Endothelial cell of umbilical vein (primary cell): ENCODE data around the gene SDCCAG8. TPM values are rescaled to one million over a fixed set of nuclear protein-coding genes. Genes with fewer than 3 reads are reported as not detected.
A peak's percentile ranks its signal among the peaks of the same experiment; 100 is the strongest.

Experiments used
- BruUV-seq: library from RNA; stranded (reverse); fragments of 400-500 nt; replicated peaks from 2 replicates; lab custom pipeline; 2021; lab: Mats Ljungman, UMichigan
- CTCF ChIA-PET: fragments of 300-600, 350-600 bp; sonication (Branson Sonifier 250); formaldehyde crosslinking; loops from one replicate; lab custom pipeline; 2021; ENCODE audit warnings: antibody characterized with exemption, inconsistent platforms; lab: Charles Lee
- POLR2A ChIA-PET: fragments of 300-600, 350-600 bp; sonication (Branson Sonifier 250); formaldehyde crosslinking; loops from one replicate; lab custom pipeline; 2021; ENCODE audit warnings: antibody characterized with exemption, inconsistent platforms; lab: Charles Lee
- DNase-seq: peaks from one replicate; pipeline ENCODE4 v3.0.0-alpha.2; 2011; ENCODE audit warnings: low read depth, low spot score
- FAIRE-seq: peaks from 2 replicates; lab custom pipeline; 2011; peaks lifted over from hg19 to GRCh38; lab: Jason Lieb, UNC
- H2AFZ ChIP-seq: 2 replicates; pipeline ENCODE4 v1.6.0; 2012; ENCODE audit warnings: low read depth, low read length, control low read depth, inconsistent platforms
- H3K27ac ChIP-seq: 2 replicates; pipeline ENCODE4 v1.5.1; 2011; ENCODE audit warnings: low read depth, mild to moderate bottlenecking, control low read depth, low read length, moderate library complexity; ENCODE audit not compliant: insufficient read depth
- H3K27me3 ChIP-seq, 2 experiments: 2 replicates each; pipeline versions ENCODE4 v1.6.0 to v1.6.1; 2011; ENCODE audit warnings: low read length in 2 of 2, mixed read lengths in 1 of 2; ENCODE audit not compliant: control insufficient read depth in 2 of 2, insufficient read depth in 2 of 2
- H3K36me3 ChIP-seq, 2 experiments: 2 replicates in 1 of 2; 3 replicates in 1 of 2; pipeline ENCODE4 v1.5.1; 2011; ENCODE audit warnings: low read length in 2 of 2, mild to moderate bottlenecking in 1 of 2, moderate library complexity in 1 of 2; ENCODE audit not compliant: control insufficient read depth in 2 of 2, insufficient read depth in 2 of 2; ENCODE audit errors: extremely low read depth in 1 of 2
- H3K4me1 ChIP-seq: 3 replicates; pipeline ENCODE4 v1.5.1; 2011; ENCODE audit warnings: mild to moderate bottlenecking, low read length; ENCODE audit not compliant: control insufficient read depth, insufficient read depth; ENCODE audit errors: extremely low read depth
- H3K4me2 ChIP-seq: 2 replicates; pipeline ENCODE4 v1.6.1; 2011; ENCODE audit warnings: low read length, control low read depth, mixed read lengths; ENCODE audit not compliant: insufficient read depth
- H3K4me3 ChIP-seq, 3 experiments: fragments of 200-600 bp in 1 of 3; sonication (generic), shearing (Covaris generic) in 1 of 3; replicated peaks in 1 of 3; 2 replicates each; pipeline ENCODE4 v1.5.1; 2011 to 2016; ENCODE audit warnings: control low read depth in 3 of 3, low read length in 3 of 3, mild to moderate bottlenecking in 2 of 3, inconsistent platforms in 1 of 3, low read depth in 1 of 3, moderate library complexity in 1 of 3; ENCODE audit not compliant: insufficient read depth in 1 of 3
- H3K79me2 ChIP-seq: 2 replicates; pipeline ENCODE4 v1.6.0; 2012; ENCODE audit warnings: low read length, inconsistent platforms; ENCODE audit not compliant: control insufficient read depth, insufficient read depth
- H3K9ac ChIP-seq: replicated peaks from 2 replicates; pipeline ENCODE3; 2011; ENCODE audit warnings: low read length, control low read depth; ENCODE audit not compliant: insufficient read depth; ENCODE audit errors: extremely low read depth
- H3K9me1 ChIP-seq: replicated peaks from 3 replicates; pipeline ENCODE4 v1.6.0; 2011; ENCODE audit warnings: mild to moderate bottlenecking, low read length; ENCODE audit not compliant: control insufficient read depth, insufficient read depth; ENCODE audit errors: extremely low read depth
- H3K9me3 ChIP-seq: replicated peaks from 2 replicates; pipeline ENCODE4 v1.5.1; 2012; ENCODE audit warnings: low read length, inconsistent platforms; ENCODE audit not compliant: control insufficient read depth, insufficient read depth
- H4K20me1 ChIP-seq: replicated peaks from 2 replicates; pipeline ENCODE3; 2011; ENCODE audit warnings: mild to moderate bottlenecking, low read length; ENCODE audit not compliant: control insufficient read depth, insufficient read depth; ENCODE audit errors: extremely low read depth
- CTCF ChIP-seq, 2 donors: IDR thresholded peaks; 1 replicate in 1 of 2; 2 replicates in 1 of 2; pipeline ENCODE4 v1.5.1; 2011; ENCODE audit warnings: low read length in 2 of 2, mild to moderate bottlenecking in 2 of 2, moderate library complexity in 2 of 2, control low read depth in 1 of 2, inconsistent platforms in 1 of 2, low read depth in 1 of 2; ENCODE audit not compliant: insufficient read depth in 1 of 2; ENCODE audit errors: extremely low read depth in 1 of 2
- EZH2 ChIP-seq: IDR thresholded peaks from 2 replicates; pipeline ENCODE4 v1.6.1; 2012; ENCODE audit warnings: borderline replicate concordance, low read depth, mild to moderate bottlenecking, moderate library complexity, low read length, inconsistent platforms; ENCODE audit not compliant: severe bottlenecking
- FOS ChIP-seq: IDR thresholded peaks from 2 replicates; pipeline ENCODE4 v1.6.1; 2011; ENCODE audit warnings: mild to moderate bottlenecking, low read length, moderate library complexity, borderline replicate concordance; ENCODE audit not compliant: insufficient read depth
- GATA2 ChIP-seq: IDR thresholded peaks from 2 replicates; pipeline ENCODE4 v1.7.0; 2011; ENCODE audit warnings: low read depth, mild to moderate bottlenecking, moderate library complexity, mixed read lengths, low read length; ENCODE audit not compliant: insufficient read length, insufficient read depth
- JUN ChIP-seq: IDR thresholded peaks from 2 replicates; pipeline ENCODE4 v1.6.1; 2011; ENCODE audit warnings: borderline replicate concordance, low read depth; ENCODE audit not compliant: insufficient read length, insufficient read depth
- MAX ChIP-seq: IDR thresholded peaks from 2 replicates; pipeline ENCODE4 v1.6.1; 2011; ENCODE audit not compliant: insufficient read depth, insufficient read length
- MYC ChIP-seq: IDR thresholded peaks from one replicate; pipeline ENCODE4 v1.6.1; 2011; ENCODE audit warnings: mild to moderate bottlenecking, low read depth, low read length
- POLR2A ChIP-seq: IDR thresholded peaks from 2 replicates; pipeline ENCODE4 v1.6.1; 2012; ENCODE audit warnings: low read depth, mild to moderate bottlenecking, control low read depth, low read length
- POLR2AphosphoS5 ChIP-seq: IDR thresholded peaks from 2 replicates; pipeline ENCODE4 v1.6.1; 2012; ENCODE audit warnings: low read depth, mild to moderate bottlenecking, control low read depth, low read length, moderate library complexity; ENCODE audit not compliant: insufficient read depth
- dilution Hi-C: fragments of 300-500 bp; cut with MboI; formaldehyde crosslinking; loops from one replicate; pipeline ENCODE4 v1.15.0; 2019; ENCODE audit warnings: low sequenced_read_pairs; ENCODE audit not compliant: extremely low pct_ligation_motif_present
- intact Hi-C: fragments of 100-400 bp; cut with micrococcal nuclease; formaldehyde crosslinking; loops from one replicate; pipeline ENCODE4 v1.10.0; 2022
- polyA plus RNA-seq, 4 experiments: library from polyadenylated mRNA; depleted of rRNA in 3 of 4; stranded (reverse) in 3 of 4; unstranded in 1 of 4; fragments of >200 nt; gene quantifications; 2 replicates each; pipeline versions ENCODE4 v1.2.1 to v1.2.3, GENCODE V29; 2011 to 2012; ENCODE audit warnings: missing spikeins in 1 of 4
- total RNA-seq: library from RNA; stranded (reverse); gene quantifications from 2 replicates; pipeline ENCODE4 v1.2.3, GENCODE V29; 2021

SDCCAG8 gene
- total and polyA plus RNA-seq, 2 donors (not counting 3 experiments of a cell fraction or from before 2014, with no cell fraction given) = 14.6 to 25.7 TPM

GRCh38 chr1:243236604-243237252, 19.1 kb upstream of the SDCCAG8 start:
- Histone ChIP-seq H3K9ac (peak overlapping the region; percentile 51), H3K27me3 (no peaks in the 10 kb centered on the region), H3K9me3 (peaks cover 2% of the 10 kb centered on the region), H3K4me3 (no peak overlapping the region), H3K4me2 (peak overlapping the region; percentile 59), H3K4me1 (peaks cover 33% of the 10 kb centered on the region), H2AFZ (no peak overlapping the region), H3K27ac (peak overlapping the region; percentile 36), H3K79me2 (peaks cover 100% of the 10 kb centered on the region), H4K20me1 (peaks cover 34% of the 10 kb centered on the region), H3K9me1 (no peaks in the 10 kb centered on the region), H3K36me3 (peaks cover 0 to 6% of the 10 kb centered on the region in 2 experiments)
- TF ChIP-seq POLR2AphosphoS5 = no peak
- TF ChIP-seq POLR2A = no peak
- DNase-seq = peak; percentile 71
- BruUV-seq = no TSS peak
- dilution Hi-C loops = no loop called here
- FAIRE-seq = peak; percentile 38
- ChIA-PET CTCF (interaction anchor here (1.2 to 1.7 kb wide), 2 partner anchors 14 to 19 kb away, joined by 4 to 6 read pairs; partner anchors contain the start of genes CEP170 and SDCCAG8), POLR2A (no interaction called here)
- intact Hi-C loops = no loop called here

- no peak overlapping the region for H3K9ac ChIP-seq
- FAIRE-seq (no peak), DNase-seq (no peak)
- H3K4me1 ChIP-seq = peaks cover 20% of the 10 kb centered on the region
- H3K36me3 ChIP-seq = no peaks in the 10 kb centered on the region
- BruUV-seq = no TSS peak
- H3K9me1 ChIP-seq = no peaks in the 10 kb centered on the region
- H3K27ac ChIP-seq = no peak overlapping the region
- CTCF ChIA-PET = interaction anchor here (0.9 kb wide), 1 partner anchor 9 kb away, joined by 3 read pairs; no protein-coding TSS in a partner anchor
- H3K9me3 ChIP-seq = no peaks in the 10 kb centered on the region
- H2AFZ ChIP-seq = no peak overlapping the region
- no peaks in the 10 kb centered on the region for H3K27me3 ChIP-seq
- POLR2A ChIA-PET = interaction anchor here (0.7 kb wide), 1 partner anchor 44 kb away, joined by 3 read pairs; no protein-coding TSS in a partner anchor
- TF ChIP-seq JUN (no peak), EZH2 (no peak), GATA2 (no peak), MAX (no peak), MYC (no peak), POLR2AphosphoS5 (no peak), FOS (no peak), POLR2A (no peak), CTCF (IDR thresholded peaks at IDR 0.05; ENCODE audit: extremely low read depth in 1 of 2, insufficient read depth in 1 of 2, low read depth in 1 of 2, low read length in 2 of 2) (no peak)
- dilution Hi-C loops (no loop called here), intact Hi-C loops (no loop called here)
- no peak overlapping the region for H3K4me3 ChIP-seq
- peaks cover 100% of the 10 kb centered on the region for H3K79me2 ChIP-seq
- peaks cover 18% of the 10 kb centered on the region for H4K20me1 ChIP-seq
- H3K4me2 ChIP-seq = no peak overlapping the region
Measured at GRCh38 chr1:243244432-243244841, 11.4 kb upstream of the SDCCAG8 start.
